DMS53 treated with DMSO at 0.1 percent for 48 hours (cell line): ENCODE data around the gene TASOR2.

ENCODE experiments used
- DNase-seq: peaks from one replicate; lab custom pipeline; 2025; ENCODE audit not compliant: unreplicated experiment; lab: John Stamatoyannopoulos, UW

TASOR2 gene

GRCh38 chr10:5684318-5684970 lies at the start of gene TASOR2:
Gene TASOR2, plus strand, starts transcription at chr10:5684838. Its CDS starts 35,805 bp downstream, at chr10:5720643.
- peak; percentile 99 for DNase-seq

DNA sequence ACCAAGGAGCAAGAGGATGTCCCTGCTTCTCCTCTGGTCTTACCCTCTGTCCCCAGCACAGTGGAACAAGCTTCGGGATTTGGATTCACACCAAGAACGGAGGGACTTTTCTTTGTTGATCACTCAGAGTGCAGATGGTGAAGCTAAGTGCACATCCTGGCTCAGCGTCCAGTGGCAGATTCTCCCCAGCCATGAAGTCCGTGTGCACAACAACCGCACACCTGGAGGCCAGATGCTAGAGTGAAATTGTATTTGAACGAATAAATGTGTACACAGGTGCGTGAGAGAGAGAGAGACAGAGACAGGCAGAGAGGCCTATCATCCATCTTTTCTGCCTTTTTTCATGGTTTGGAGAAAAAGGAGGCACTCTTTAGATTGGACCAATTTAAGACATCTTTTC lies 49.7 kb upstream of the TASOR2 start:
- peak; percentile 78 for DNase-seq

DNA sequence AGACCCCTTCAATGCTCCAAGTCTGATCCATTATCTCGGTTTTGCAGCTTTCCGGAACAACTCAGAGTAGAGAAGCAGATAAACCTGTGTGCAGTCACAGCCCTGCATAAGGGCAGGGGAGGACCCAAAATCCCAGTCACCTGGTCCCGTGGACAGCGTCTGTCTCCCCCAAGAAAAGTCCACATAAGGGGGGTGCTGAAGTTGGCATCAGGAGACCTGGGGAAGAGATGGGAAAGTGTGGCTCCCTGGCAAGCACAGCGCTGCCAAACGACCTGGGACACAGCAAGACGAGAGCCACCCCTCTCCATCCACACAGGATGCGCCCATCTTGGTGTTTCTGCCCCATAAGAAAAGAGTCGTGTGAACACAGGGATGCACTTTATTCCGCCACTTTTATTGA lies 46.1 kb upstream of the TASOR2 start:
- DNase-seq, result no peak

DNA sequence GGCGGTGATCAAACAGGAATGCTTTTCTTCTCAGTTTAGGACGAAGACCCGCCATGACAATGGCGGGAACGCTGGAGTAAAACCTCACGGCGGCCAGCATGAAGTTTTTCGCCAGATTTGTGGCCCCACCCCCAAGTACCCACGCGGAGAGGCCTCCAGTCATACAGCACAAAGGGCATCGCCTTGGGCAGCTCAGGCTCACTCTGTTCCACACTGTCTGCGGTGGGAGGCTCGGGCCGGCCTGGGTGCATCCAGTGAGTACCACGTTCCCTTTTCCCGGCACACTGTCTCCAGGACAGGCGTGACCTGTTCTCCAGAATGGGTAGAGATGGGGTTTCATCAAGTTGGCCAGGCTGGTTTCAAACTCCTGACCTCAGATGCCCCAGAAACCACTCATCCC lies 45.6 kb upstream of the TASOR2 start:
- no peak for DNase-seq

DNA sequence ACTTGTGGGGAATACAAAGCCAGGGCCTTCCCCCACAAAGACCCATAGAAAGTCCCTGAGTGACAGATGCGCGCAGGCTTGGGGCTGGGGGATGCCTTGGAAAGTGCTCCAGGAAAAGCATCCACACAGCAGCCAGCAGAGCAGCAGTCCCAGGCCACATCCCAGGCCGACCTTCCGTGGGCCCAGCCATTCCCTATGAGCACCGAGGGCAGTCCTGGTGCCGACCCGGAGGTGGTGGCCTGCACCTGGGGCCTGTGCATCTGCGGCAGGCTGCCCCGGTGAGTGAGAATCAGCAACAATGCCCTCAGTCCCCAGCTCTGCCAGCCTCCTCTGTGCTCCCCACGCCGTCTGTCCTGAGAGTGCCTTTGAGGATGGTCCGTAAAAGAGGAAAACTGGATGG lies 44.6 kb upstream of the TASOR2 start:
- no peak for DNase-seq

DNA sequence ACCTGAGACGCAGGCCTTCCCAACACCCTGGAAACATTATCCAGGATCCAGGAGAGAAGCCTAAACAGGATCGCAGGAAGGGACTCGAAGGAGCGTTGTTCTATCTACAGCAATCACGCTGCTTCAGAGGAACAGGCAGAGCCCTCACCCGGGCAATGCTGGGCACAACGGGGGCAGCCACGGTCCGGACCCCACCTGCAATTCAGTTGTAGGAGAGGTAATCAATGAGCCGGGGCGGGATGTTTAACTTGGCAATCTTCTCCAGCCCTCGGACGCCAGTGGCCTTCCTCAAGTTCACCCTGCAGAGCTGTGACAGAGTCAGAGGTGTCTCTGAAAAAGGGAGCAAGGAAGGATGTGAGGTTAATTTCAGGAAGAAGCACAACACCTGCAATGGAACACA lies 44.1 kb upstream of the TASOR2 start:
- no peak for DNase-seq

DNA sequence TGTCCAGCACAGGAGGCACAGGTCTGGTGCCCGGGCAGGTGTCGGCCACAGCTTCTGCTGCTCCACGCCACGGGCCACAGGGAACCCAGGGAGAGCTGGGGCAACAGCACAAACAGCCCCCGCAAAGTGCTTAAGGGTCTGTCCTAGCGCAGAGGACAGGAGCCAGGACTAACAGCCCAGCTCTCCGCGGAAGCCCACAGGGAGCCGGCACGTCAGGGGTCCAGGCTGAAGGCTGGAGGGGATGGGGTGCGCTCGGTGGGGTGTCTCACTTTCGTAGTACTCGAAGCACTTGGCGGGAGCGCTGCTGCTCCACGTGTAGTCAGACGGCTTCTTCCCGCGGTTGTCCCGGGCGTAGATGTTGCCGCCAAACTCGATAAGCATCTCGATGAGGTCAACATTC lies 43.1 kb upstream of the TASOR2 start:
- DNase-seq, result no peak

GRCh38 chr10:5643346-5644067 lies 41.1 kb upstream of the TASOR2 start:
- DNase-seq, result no peak

- DNase-seq, result no peak
Measured at GRCh38 chr10:5644930-5645329, 39.7 kb upstream of the TASOR2 start.

GRCh38 chr10:5645375-5645774 lies 39.3 kb upstream of the TASOR2 start:
- DNase-seq, result no peak

DNA sequence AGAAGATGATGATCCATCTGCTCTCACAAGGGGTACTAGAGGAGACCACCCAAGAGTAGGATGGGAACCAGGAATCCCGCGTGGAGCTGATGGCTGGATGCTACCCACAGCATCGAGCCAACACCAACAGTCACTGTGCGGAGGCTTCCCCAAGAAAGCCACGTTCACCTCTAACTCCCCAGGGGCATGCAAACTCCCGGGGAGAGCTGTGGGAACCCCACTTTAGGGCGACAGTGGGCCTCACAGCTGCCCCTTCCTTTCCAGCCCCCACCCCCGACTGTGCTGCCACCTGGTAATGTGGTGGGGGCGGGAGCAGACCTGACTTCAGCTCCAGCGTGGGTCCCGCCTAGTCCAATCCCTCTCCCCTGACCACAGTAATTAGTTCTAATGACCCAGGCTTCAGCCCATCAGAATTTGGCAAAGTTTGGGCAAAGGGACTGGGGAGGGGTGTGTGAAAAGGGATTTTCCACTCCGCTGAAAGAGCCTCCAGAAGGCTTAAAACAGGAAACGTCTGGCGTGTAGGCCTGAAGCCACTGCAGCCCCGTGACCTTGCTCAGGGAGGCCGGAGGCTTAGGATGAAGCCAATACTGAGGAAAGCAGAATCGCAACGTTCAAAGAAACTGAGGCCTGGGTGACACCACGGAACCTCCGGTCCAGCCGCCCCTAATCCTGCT lies 38.6 kb upstream of the TASOR2 start:
- DNase-seq, result no peak

DNA sequence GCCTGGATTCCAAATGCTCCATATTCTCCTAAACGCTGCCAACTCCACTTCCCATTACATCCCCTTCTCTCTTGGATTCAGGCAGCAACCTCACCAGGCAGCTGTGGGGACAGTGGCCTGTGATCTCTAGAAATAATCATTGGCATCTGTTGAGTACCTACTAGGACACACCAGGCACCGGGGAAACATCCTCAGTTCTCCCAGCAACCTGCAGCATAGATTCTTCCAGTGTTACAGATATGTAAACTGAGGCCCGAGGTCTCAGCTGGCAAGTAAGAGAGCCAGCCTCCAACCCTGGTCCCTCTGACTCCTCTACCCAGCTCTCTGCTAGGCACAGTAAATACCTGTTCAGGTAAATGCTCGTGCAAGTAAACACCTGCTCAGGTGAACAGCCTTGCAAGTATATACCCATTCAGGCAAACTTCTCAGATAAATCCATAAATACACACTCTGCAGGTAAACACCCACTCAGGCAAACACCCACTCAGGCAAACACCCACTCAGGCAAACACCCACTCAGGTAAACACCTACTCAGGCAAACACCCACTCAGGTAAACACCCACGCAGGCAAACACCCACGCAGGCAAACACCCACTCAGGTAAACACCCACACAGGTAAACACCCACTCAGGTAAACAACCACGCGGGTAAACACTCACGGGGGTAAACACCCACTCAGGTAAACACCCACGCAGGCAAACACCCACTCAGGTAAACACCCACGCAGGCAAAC lies 37.0 kb upstream of the TASOR2 start:
- DNase-seq, result no peak

- no peak for DNase-seq
Measured at GRCh38 chr10:5648494-5649457, 35.9 kb upstream of the TASOR2 start.

DNA sequence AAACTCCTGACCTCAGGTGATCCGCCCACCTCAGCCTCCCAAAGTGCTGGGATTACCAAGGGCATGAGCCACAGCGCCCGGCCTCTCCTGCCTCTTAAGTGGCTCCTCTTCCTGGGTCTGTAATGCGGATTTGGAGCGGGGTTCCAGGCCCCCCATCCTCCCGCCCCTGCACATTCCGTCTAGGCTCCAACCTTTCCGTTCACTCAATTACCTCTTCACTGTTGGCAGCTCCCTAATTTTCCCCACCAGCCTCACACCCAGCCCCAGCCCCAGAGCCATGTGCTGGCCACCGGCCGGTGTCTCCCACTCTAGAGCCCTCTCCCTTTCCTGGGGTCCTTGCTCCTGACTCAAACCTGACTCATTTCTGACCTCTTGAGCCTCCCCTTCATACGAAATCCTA lies 34.9 kb upstream of the TASOR2 start:
- no peak for DNase-seq

DNA sequence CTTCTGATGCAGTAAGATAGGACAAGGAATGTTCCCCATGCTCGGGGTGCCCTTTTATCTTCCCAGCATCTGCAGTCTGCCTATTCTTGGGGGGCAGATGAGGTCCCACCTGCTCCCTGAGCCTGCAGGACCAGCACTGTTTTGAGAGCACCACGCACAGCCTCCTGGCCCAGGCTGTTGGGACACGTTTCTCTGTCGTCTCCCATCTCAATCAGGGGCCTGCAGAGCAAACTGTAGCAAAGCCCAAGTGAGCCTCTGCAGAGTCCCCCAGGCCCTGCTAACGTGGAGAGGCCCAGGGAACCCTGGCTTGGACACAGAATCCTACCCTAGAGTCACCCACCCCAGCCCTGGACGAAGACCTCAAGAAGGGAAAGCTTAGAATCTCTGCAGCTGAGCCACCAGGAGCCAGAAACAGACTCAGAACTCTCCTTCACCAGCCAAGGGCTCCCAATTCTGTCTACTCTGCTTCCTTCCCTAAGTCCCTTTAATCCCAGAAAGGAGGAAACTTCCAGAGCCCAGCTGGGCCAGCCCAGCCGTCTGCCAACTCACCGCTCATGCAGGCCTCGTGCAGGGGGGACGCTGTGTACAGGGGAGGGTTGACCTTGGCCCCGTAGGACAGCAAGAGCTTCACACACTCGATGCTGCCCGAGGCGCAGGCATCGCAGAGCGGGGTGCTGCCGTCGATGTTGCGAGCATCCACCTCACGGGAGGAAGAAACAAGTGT lies 33.8 kb upstream of the TASOR2 start:
- no peak for DNase-seq

DNA sequence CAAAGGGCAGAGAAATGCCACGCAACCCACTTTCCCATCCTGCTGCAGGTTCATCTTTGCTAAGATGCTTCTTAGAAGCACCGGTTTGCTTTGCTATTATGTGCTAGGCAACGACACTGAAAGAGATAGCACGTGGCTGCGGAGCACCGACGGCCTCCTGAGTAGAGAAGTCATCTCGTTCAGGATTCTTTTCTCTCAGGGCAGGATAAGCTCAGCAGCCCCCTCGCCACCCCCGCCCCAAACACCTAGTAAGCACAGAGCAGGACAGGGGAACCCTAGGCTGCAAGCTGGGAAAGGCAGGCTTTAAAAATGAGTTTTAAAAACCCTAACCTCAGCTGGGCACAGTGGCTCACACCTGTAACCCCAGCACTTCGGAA lies 33.3 kb upstream of the TASOR2 start:
- no peak for DNase-seq

- no peak for DNase-seq
Measured at GRCh38 chr10:5652746-5653145, 31.9 kb upstream of the TASOR2 start.

GRCh38 chr10:5654218-5654755 lies 30.4 kb upstream of the TASOR2 start:
- peak; percentile 95 for DNase-seq

GRCh38 chr10:5655121-5655520 lies 29.5 kb upstream of the TASOR2 start:
- DNase-seq, result no peak
